Effector memory CD4-positive, alpha-beta T cell (primary cell): ENCODE measurements around the gene CPLX1.

Source experiments
- DNase-seq, 3 donors: peaks; one replicate each; pipeline ENCODE4 v3.0.0-alpha.2; 2020
- H3K27ac ChIP-seq: 2 replicates; pipeline ENCODE4 v1.7.0; 2013; ENCODE audit warnings: mild to moderate bottlenecking, low read length, moderate library complexity; ENCODE audit not compliant: insufficient read depth, poor library complexity, severe bottlenecking
- H3K27me3 ChIP-seq: replicated peaks from 2 replicates; pipeline ENCODE4 v1.7.0; 2013; ENCODE audit warnings: mild to moderate bottlenecking, low read length; ENCODE audit not compliant: insufficient read depth, control insufficient read depth, poor library complexity, severe bottlenecking
- H3K36me3 ChIP-seq: 2 replicates; pipeline ENCODE4 v1.7.0; 2013; ENCODE audit warnings: mild to moderate bottlenecking, low read length, moderate library complexity; ENCODE audit not compliant: control insufficient read depth, insufficient read depth
- H3K4me1 ChIP-seq: 2 replicates; pipeline ENCODE4 v1.7.0; 2013; ENCODE audit warnings: low read length, mild to moderate bottlenecking; ENCODE audit not compliant: control insufficient read depth, insufficient read depth, poor library complexity, severe bottlenecking
- H3K4me3 ChIP-seq: 2 replicates; pipeline ENCODE4 v1.7.0; 2013; ENCODE audit warnings: low read length, low read depth, mild to moderate bottlenecking; ENCODE audit not compliant: insufficient read depth, poor library complexity, severe bottlenecking
- H3K9me3 ChIP-seq: 2 replicates; pipeline ENCODE4 v1.7.0; 2013; ENCODE audit warnings: mild to moderate bottlenecking, low read length, moderate library complexity; ENCODE audit not compliant: control insufficient read depth

The CPLX1 gene

GRCh38 chr4:827209-828081, 1.5 kb upstream of the CPLX1 start:
- no peak overlapping the region for H3K4me3 ChIP-seq
- peaks cover 11% of the 10 kb centered on the region for H3K4me1 ChIP-seq
- no peaks in the 10 kb centered on the region for H3K9me3 ChIP-seq
- peaks cover 24% of the 10 kb centered on the region for H3K27me3 ChIP-seq
- H3K27ac ChIP-seq: no peak overlapping the region
- DNase-seq: no peak
- no peaks in the 10 kb centered on the region for H3K36me3 ChIP-seq

- Histone ChIP-seq H3K36me3 (no peaks in the 10 kb centered on the region), H3K27me3 (peaks cover 24% of the 10 kb centered on the region), H3K27ac (no peak overlapping the region), H3K9me3 (no peaks in the 10 kb centered on the region), H3K4me1 (peaks cover 11% of the 10 kb centered on the region), H3K4me3 (no peak overlapping the region)
- DNase-seq: no peak
Measured at GRCh38 chr4:826508-827208, 729 bp upstream of the CPLX1 start.

- Histone ChIP-seq H3K9me3 (no peaks in the 10 kb centered on the region), H3K36me3 (no peaks in the 10 kb centered on the region), H3K27me3 (peaks cover 24% of the 10 kb centered on the region), H3K4me1 (peaks cover 11% of the 10 kb centered on the region), H3K27ac (no peak overlapping the region), H3K4me3 (peak overlapping the region; percentile 22)
- no peak for DNase-seq
Measured at GRCh38 chr4:825063-825970, 612 bp downstream of the CPLX1 start.

GRCh38 chr4:824461-825062, 1.4 kb downstream of the CPLX1 start:
- H3K4me3 ChIP-seq: no peak overlapping the region
- no peaks in the 10 kb centered on the region for H3K9me3 ChIP-seq
- DNase-seq: no peak
- no peak overlapping the region for H3K27ac ChIP-seq
- H3K27me3 ChIP-seq: peaks cover 24% of the 10 kb centered on the region
- peaks cover 11% of the 10 kb centered on the region for H3K4me1 ChIP-seq
- no peaks in the 10 kb centered on the region for H3K36me3 ChIP-seq

- Histone ChIP-seq H3K4me3 (no peak overlapping the region), H3K36me3 (no peaks in the 10 kb centered on the region)
- DNase-seq: no peak
Measured at GRCh38 chr4:823761-824460, 2.0 kb downstream of the CPLX1 start.

GRCh38 chr4:823176-823760, 2.7 kb downstream of the CPLX1 start:
- Histone ChIP-seq H3K4me3 (no peak overlapping the region), H3K27ac (no peak overlapping the region), H3K36me3 (no peaks in the 10 kb centered on the region), H3K27me3 (peaks cover 24% of the 10 kb centered on the region), H3K4me1 (peaks cover 11% of the 10 kb centered on the region), H3K9me3 (no peaks in the 10 kb centered on the region)
- no peak for DNase-seq

More at GRCh38 chr4:823761-824460, 2.0 kb downstream of the CPLX1 start:
- no peaks in the 10 kb centered on the region for H3K9me3 ChIP-seq
- H3K27ac ChIP-seq: no peak overlapping the region
- peaks cover 24% of the 10 kb centered on the region for H3K27me3 ChIP-seq
- H3K4me1 ChIP-seq: peaks cover 11% of the 10 kb centered on the region

GRCh38 chr4:822361-823175, 3.4 kb downstream of the CPLX1 start:
- H3K27me3 ChIP-seq: peaks cover 19% of the 10 kb centered on the region
- no peaks in the 10 kb centered on the region for H3K36me3 ChIP-seq
- no peak overlapping the region for H3K4me3 ChIP-seq
- no peak overlapping the region for H3K27ac ChIP-seq
- H3K4me1 ChIP-seq: peaks cover 11% of the 10 kb centered on the region
- no peak for DNase-seq
- no peaks in the 10 kb centered on the region for H3K9me3 ChIP-seq

GRCh38 chr4:821631-822030, 4.3 kb downstream of the CPLX1 start:
- Histone ChIP-seq H3K27ac (no peak overlapping the region), H3K9me3 (no peaks in the 10 kb centered on the region), H3K36me3 (no peaks in the 10 kb centered on the region), H3K27me3 (peaks cover 18% of the 10 kb centered on the region), H3K4me3 (no peak overlapping the region), H3K4me1 (peaks cover 8% of the 10 kb centered on the region)
- DNase-seq: no peak
